Large intestine (tissue), 3 donors: ENCODE results near the gene SCYGR7. TPM values are rescaled to one million over a fixed set of nuclear protein-coding genes. Genes with fewer than 3 reads are reported as not detected.
"Not testable (repeated sequence)": the region's sequence is repeated elsewhere in the genome, so short reads cannot be mapped to it uniquely, and the experiment has no call there.

Experiments
- DNase-seq, 2 donors: peaks; one replicate each; pipeline versions ENCODE4 v3.0.0 to v3.0.0-alpha.2; 2013
- H3K27ac ChIP-seq: one replicate; pipeline ENCODE4 v1.5.1; 2013; ENCODE audit warnings: low read length
- H3K27me3 ChIP-seq: 2 replicates; pipeline ENCODE4 v1.6.1; 2013; ENCODE audit warnings: low read length; ENCODE audit not compliant: control insufficient read depth, insufficient read depth
- H3K36me3 ChIP-seq: 2 replicates; pipeline ENCODE4 v1.6.1; 2013; ENCODE audit warnings: low read length; ENCODE audit not compliant: control insufficient read depth, insufficient read depth
- H3K4me1 ChIP-seq: one replicate; pipeline ENCODE4 v1.6.1; 2013; ENCODE audit warnings: low read length; ENCODE audit not compliant: control insufficient read depth, insufficient read depth
- H3K4me3 ChIP-seq: one replicate; pipeline ENCODE4 v1.5.1; 2013; ENCODE audit warnings: low read length
- H3K9me3 ChIP-seq: one replicate; pipeline ENCODE4 v1.6.1; 2013; ENCODE audit warnings: mild to moderate bottlenecking, low read depth, low read length, moderate library complexity; ENCODE audit not compliant: control insufficient read depth
- WGBS: methylation state at CpG from one replicate; pipeline ENCODE4 v1.1.5; 2013; ENCODE audit warnings: low lambda C conversion rate; ENCODE audit not compliant: insufficient coverage; 5-methylcytosine and 5-hydroxymethylcytosine counted together
- polyA plus RNA-seq: library from polyadenylated mRNA; unstranded; fragments of 120-200 nt; gene quantifications from one replicate; pipeline ENCODE4 v1.2.1, GENCODE V29; 2013

The SCYGR7 gene
- polyA plus RNA-seq, 1 donor, result not detected

- Histone ChIP-seq H3K4me3 (no peak overlapping the region), H3K4me1 (no peaks in the 10 kb centered on the region), H3K9me3 (no peaks in the 10 kb centered on the region), H3K27me3 (no peaks in the 10 kb centered on the region), H3K27ac (no peak overlapping the region), H3K36me3 (no peaks in the 10 kb centered on the region)
- WGBS, result no CpG with 5 or more reads among the region's 6 CpGs
- DNase-seq, result no peak
Measured at GRCh38 chr2:227748079-227748478, 19.9 kb downstream of the SCYGR7 start.

DNA sequence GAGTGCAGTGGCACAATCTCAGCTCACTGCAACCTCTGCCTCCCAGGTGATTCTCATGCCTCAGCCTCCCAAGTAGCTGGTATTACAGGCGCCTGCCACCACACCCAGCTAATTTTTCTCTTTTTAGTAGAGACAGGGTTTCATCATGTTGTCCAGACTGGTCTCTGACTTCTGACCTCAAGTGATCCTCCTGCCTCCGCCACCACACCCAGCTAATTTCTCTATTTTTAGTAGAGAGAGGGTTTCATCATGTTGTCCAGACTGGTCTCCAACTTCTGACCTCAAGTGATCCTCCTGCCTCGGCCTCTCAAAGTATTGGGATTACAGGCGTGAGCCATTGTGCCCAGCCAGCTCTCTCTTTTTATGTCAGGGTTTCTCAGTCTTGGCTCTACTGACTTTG is 28.1 kb downstream of the SCYGR7 start:
- H3K27me3 ChIP-seq, H3K9me3 ChIP-seq, DNase-seq, H3K27ac ChIP-seq, H3K36me3 ChIP-seq, H3K4me3 ChIP-seq: not testable (repeated sequence)
- WGBS, result no CpG with 5 or more reads among the region's 4 CpGs
- peaks cover 18% of the 10 kb centered on the region for H3K4me1 ChIP-seq

GRCh38 chr2:227759411-227760118 is 31.4 kb downstream of the SCYGR7 start:
- Histone ChIP-seq H3K4me3 (no peak overlapping the region), H3K27ac (peak overlapping the region; percentile 92), H3K27me3 (no peaks in the 10 kb centered on the region), H3K4me1 (peaks cover 31% of the 10 kb centered on the region), H3K36me3 (no peaks in the 10 kb centered on the region), H3K9me3 (no peaks in the 10 kb centered on the region)
- DNase-seq, result peak in 1 of 2 donors; percentile 75
- no CpG with 5 or more reads among the region's 13 CpGs for WGBS

DNA sequence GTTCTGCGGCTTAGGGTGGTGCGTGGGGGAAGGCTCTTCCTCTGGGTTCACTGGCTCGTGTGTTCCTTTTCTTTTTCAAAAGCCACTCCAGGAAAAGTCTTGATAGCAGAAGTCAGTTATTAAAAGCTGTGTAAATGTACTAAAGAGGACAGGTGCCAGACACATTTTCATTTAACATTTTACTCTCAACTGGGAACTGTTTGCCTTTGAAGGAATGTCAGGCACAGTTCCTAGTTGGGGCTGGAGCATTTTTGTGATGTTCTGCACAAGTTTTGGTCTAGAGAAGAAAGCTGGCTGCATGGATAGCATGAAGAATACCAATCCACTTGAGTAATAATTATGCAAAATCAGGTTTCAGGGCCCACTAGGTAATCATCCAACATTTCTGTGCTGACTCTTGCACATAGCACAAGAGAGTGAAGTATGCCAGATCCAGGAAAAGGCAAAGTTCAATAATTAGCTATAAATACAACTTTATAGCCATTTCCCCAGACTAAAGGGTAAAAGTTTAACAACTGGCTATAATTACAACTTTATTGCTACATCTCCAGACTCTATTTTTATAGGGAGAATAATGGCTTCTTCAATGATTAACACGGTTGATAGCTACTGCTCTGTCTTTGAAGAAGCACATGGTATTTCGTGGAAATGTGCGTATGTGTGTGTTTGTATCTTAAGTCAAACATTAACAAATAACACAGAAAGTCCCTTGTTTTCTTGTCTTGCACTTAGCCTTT is 33.8 kb downstream of the SCYGR7 start:
- peaks cover 31% of the 10 kb centered on the region for H3K4me1 ChIP-seq
- DNase-seq, result peak; percentile 88 to 97
- H3K36me3 ChIP-seq, result no peaks in the 10 kb centered on the region
- no peaks in the 10 kb centered on the region for H3K27me3 ChIP-seq
- peak overlapping the region; percentile 92 for H3K27ac ChIP-seq
- H3K9me3 ChIP-seq, result no peaks in the 10 kb centered on the region
- WGBS, result 14% methylated on average over 3 of the region's 6 CpGs
- no peak overlapping the region for H3K4me3 ChIP-seq

DNA sequence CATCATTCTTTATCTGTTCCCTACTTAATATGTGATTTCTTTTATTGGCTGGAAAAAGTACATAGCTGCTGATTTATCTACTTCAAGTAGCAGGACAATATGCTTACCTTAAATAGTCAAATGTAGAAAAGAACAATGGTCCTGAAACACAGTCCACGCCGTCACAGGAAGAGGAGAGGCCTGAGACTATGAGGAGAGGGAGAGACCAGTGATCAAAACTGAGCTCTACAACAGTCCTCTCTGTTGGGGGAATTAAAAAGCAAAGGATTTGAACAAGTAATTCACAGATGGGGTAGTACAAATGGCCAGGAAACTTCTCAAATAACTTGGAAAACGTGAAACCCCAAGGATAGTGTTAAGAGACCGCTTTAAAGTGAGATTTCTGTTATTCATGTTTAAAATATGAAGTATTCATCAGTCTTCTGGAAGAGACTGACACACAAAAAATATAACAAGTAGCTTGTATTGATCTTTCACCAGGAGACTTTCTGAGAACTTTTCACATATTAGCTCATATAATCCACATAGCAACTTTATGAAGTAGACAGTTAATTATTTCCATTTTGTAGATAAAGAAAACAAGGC is 37.7 kb downstream of the SCYGR7 start:
- Histone ChIP-seq H3K4me1 (peaks cover 17% of the 10 kb centered on the region), H3K4me3 (no peak overlapping the region), H3K27me3 (no peaks in the 10 kb centered on the region), H3K36me3 (no peaks in the 10 kb centered on the region), H3K27ac (no peak overlapping the region), H3K9me3 (peaks cover 3% of the 10 kb centered on the region)
- DNase-seq, result no peak
- WGBS, result 42% methylated on average over 2 of the region's 4 CpGs

DNA sequence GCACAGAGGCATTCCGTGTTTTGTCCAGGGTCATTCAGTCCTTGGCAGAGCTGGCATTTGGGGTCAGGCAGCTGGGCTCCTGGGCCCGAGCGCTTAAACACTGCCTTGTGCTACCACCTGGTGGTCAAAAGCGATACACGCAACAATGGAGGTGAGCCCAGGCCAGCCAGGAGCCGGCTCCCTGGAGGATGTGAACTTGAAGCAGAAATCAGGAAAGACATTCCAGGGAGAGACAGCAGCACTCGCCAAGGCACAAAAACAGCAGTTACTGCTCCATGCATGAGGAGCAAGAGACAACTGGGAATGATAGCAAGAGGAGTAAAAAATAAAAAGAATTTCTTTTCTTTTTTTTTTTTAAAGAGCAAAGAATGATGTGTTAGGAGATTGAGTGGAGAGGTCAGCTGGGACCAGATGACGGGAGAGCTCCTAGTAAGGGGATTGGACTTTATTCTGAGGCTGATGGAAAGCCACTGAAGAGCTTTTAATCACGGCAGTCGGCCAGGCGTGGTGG is 38.3 kb downstream of the SCYGR7 start:
- Histone ChIP-seq H3K27ac (no peak overlapping the region), H3K4me1 (peaks cover 12% of the 10 kb centered on the region), H3K9me3 (peaks cover 3% of the 10 kb centered on the region), H3K27me3 (no peaks in the 10 kb centered on the region), H3K36me3 (no peaks in the 10 kb centered on the region), H3K4me3 (no peak overlapping the region)
- DNase-seq, result peak; percentile 65 to 75
- WGBS, result 0% methylated on average over 1 of the region's 11 CpGs

- Histone ChIP-seq H3K36me3 (no peaks in the 10 kb centered on the region), H3K4me1 (peaks cover 4% of the 10 kb centered on the region), H3K27me3 (no peaks in the 10 kb centered on the region), H3K9me3 (peaks cover 3% of the 10 kb centered on the region), H3K4me3 (no peak overlapping the region), H3K27ac (no peak overlapping the region)
- no CpG with 5 or more reads among the region's 22 CpGs for WGBS
- DNase-seq, result no peak
Measured at GRCh38 chr2:227767830-227768229, 39.7 kb downstream of the SCYGR7 start.

GRCh38 chr2:227772197-227772661 is 44.1 kb downstream of the SCYGR7 start:
- no peak overlapping the region for H3K27ac ChIP-seq
- peak in 1 of 2 donors; percentile 54 for DNase-seq
- H3K4me3 ChIP-seq, result no peak overlapping the region
- H3K9me3 ChIP-seq, result peaks cover 3% of the 10 kb centered on the region
- peaks cover 3% of the 10 kb centered on the region for H3K4me1 ChIP-seq
- WGBS, result no CpG with 5 or more reads among the region's 5 CpGs
- no peaks in the 10 kb centered on the region for H3K27me3 ChIP-seq
- no peaks in the 10 kb centered on the region for H3K36me3 ChIP-seq

GRCh38 chr2:227772932-227773331 is 44.8 kb downstream of the SCYGR7 start:
- Histone ChIP-seq H3K27me3 (no peaks in the 10 kb centered on the region), H3K4me3 (no peak overlapping the region), H3K9me3 (peaks cover under 1% of the 10 kb centered on the region), H3K4me1 (peaks cover 3% of the 10 kb centered on the region), H3K27ac (no peak overlapping the region), H3K36me3 (no peaks in the 10 kb centered on the region)
- WGBS, result no CpG with 5 or more reads among the region's 2 CpGs
- DNase-seq, result no peak

DNA sequence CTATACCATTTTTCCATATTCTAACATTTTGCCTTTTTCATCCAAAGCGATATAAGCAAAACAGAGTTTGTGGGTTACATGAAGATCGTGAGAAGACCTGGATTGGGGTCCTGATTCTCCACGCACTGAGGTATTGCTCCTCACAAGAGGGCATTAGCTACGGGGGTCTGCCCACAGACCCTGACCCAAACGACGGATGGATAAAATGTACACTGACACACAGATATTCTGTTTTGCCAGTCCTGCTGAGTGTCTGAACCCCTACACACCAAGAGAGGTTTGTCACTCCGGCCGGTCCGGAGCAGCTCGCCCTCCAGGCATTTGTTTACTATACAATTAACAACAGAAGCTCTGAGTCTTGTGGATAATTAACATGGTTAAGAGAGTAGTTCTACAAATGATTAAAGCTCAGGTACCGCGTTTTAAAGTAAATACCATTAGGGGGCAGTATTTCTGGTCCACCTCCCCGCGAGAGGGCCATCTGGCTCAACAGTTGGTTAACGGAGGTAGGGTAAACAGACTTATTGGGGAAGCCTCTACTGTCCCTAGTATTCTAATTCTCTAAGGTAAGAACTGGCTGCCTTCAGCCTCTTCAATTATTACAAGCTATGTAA is 46.0 kb downstream of the SCYGR7 start:
- H3K27ac ChIP-seq, result no peak overlapping the region
- H3K9me3 ChIP-seq, result no peaks in the 10 kb centered on the region
- H3K4me1 ChIP-seq, result peaks cover 3% of the 10 kb centered on the region
- no peaks in the 10 kb centered on the region for H3K27me3 ChIP-seq
- no peak overlapping the region for H3K4me3 ChIP-seq
- WGBS, result no CpG with 5 or more reads among the region's 15 CpGs
- no peaks in the 10 kb centered on the region for H3K36me3 ChIP-seq
- DNase-seq, result no peak
